Measurements from ENCODE around the gene PTGIS.
A peak's percentile ranks its signal among the peaks of the same experiment; 100 is the strongest.
"Not testable (repeated sequence)": the region's sequence is repeated elsewhere in the genome, so short reads cannot be mapped to it uniquely, and the experiment has no call there.

PTGIS gene

DNA sequence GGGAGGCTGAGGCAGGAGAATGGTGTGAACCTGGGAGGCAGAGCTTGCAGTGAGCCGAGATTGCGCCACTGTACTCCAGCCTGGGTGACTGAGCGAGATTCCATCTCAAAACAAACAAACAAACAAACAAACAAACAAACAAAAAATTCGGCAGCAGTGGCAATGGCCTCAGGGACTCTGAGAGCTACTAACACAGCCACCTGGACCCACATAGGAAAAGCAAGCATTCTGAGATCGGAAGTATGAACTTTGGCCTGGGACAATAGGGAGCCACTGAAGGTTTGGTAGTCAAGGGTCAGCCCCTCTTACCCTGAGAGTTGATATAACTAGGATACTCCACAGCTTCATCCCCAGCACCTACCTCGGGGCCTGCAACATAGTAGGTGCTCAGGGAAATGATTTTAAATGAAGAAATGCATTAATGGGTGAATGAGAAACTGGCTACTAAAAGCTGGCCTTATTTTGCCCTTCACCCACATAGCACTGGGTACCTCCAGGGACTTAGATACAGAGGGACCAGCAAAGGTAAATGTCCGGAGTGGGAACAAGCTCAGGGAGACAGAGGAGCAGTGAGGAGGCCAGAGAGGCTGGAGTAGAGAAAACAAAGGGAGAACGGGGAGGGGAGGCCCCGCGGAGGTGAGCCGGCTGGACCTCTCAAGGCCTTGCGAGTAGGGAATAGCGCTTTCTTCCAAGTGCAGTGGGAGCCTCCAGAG lies 46.6 kb upstream of the PTGIS start:
- Histone ChIP-seq H2AFZ (no peak overlapping the region), H3K4me2 (ENCODE audit: low read length) (no peak overlapping the region), H3K36me3 (ENCODE audit: control insufficient read depth, insufficient read depth, low read length) (no peaks in the 10 kb centered on the region), H3K9ac (no peak overlapping the region), H3K27ac (no peak overlapping the region), H3K79me2 (no peaks in the 10 kb centered on the region), H3K9me3 (ENCODE audit: control insufficient read depth, low read length) (no peaks in the 10 kb centered on the region), H3K4me1 (peaks cover 2% of the 10 kb centered on the region), H3K27me3 (ENCODE audit: control insufficient read depth, insufficient read depth, low read length) (no peaks in the 10 kb centered on the region), H3K4me3 (ENCODE audit: low read depth, low read length) (no peak overlapping the region)
- no peak for TF ChIP-seq CTCF (IDR thresholded peaks at IDR 0.05)

GRCh38 chr20:49612127-49612738 lies 44.3 kb upstream of the PTGIS start:
- Histone ChIP-seq H3K9me3 (ENCODE audit: control insufficient read depth, low read length) (no peaks in the 10 kb centered on the region), H3K79me2 (no peaks in the 10 kb centered on the region), H3K27ac (no peak overlapping the region), H3K4me1 (peaks cover 9% of the 10 kb centered on the region), H3K9ac (no peak overlapping the region), H3K4me2 (ENCODE audit: low read length) (no peak overlapping the region), H3K36me3 (ENCODE audit: control insufficient read depth, insufficient read depth, low read length) (no peaks in the 10 kb centered on the region), H3K27me3 (ENCODE audit: control insufficient read depth, insufficient read depth, low read length) (no peaks in the 10 kb centered on the region), H3K4me3 (ENCODE audit: low read depth, low read length) (no peak overlapping the region), H2AFZ (no peak overlapping the region)
- no peak for TF ChIP-seq CTCF (IDR thresholded peaks at IDR 0.05)

- not testable (repeated sequence) for H3K27me3 ChIP-seq (ENCODE audit: control insufficient read depth, insufficient read depth, low read length); H3K9me3 ChIP-seq (ENCODE audit: control insufficient read depth, low read length); H3K9ac ChIP-seq; H3K36me3 ChIP-seq (ENCODE audit: control insufficient read depth, insufficient read depth, low read length); H3K79me2 ChIP-seq; H3K27ac ChIP-seq; H3K4me3 ChIP-seq (ENCODE audit: low read depth, low read length); H3K4me1 ChIP-seq
- peak overlapping the region; percentile 65 for H3K4me2 ChIP-seq (ENCODE audit: low read length)
- peak overlapping the region; percentile 74 for H2AFZ ChIP-seq
Observed at GRCh38 chr20:49611539-49612126, 43.7 kb upstream of the PTGIS start.

- Histone ChIP-seq H3K4me3 (ENCODE audit: low read depth, low read length) (no peak overlapping the region), H3K9ac (no peak overlapping the region), H3K27me3 (ENCODE audit: control insufficient read depth, insufficient read depth, low read length) (no peaks in the 10 kb centered on the region), H2AFZ (peak overlapping the region; percentile 74), H3K4me1 (peaks cover 9% of the 10 kb centered on the region), H3K79me2 (no peaks in the 10 kb centered on the region), H3K9me3 (ENCODE audit: control insufficient read depth, low read length) (no peaks in the 10 kb centered on the region), H3K27ac (no peak overlapping the region), H3K4me2 (ENCODE audit: low read length) (peak overlapping the region; percentile 65), H3K36me3 (ENCODE audit: control insufficient read depth, insufficient read depth, low read length) (no peaks in the 10 kb centered on the region)
- TF ChIP-seq CTCF (IDR thresholded peaks at IDR 0.05), result peak; percentile 99
Observed at GRCh38 chr20:49610691-49611538, 43.0 kb upstream of the PTGIS start.

All from parathyroid adenoma (tissue), 2 donors.